HepG2 (cell line): ENCODE data around the gene RBPJ. TPM values are rescaled to one million over a fixed set of nuclear protein-coding genes. Genes with fewer than 3 reads are reported as not detected.
A peak's percentile ranks its signal among the peaks of the same experiment; 100 is the strongest.

Experiments
- DR1 ChIP-seq: sonication (generic); formaldehyde crosslinking; IDR thresholded peaks from 2 replicates; pipeline ENCODE4 v1.8.0; 2021; ENCODE audit warnings: mild to moderate bottlenecking, missing genetic modification reagents, inconsistent platforms
- ERF ChIP-seq: IDR thresholded peaks from 2 replicates; pipeline ENCODE4 v1.6.1; 2018; ENCODE audit warnings: missing biosample characterization, missing genetic modification reagents
- KDM1A ChIP-seq: IDR thresholded peaks from 2 replicates; pipeline ENCODE4 v1.6.1; 2016; ENCODE audit warnings: missing compliant biosample characterization
- NBN ChIP-seq: fragments of 450-650 bp; conservative IDR thresholded peaks from 2 replicates; pipeline ENCODE4 v1.6.1; 2017
- NFYB ChIP-seq: sonication (generic); formaldehyde crosslinking; IDR thresholded peaks from 2 replicates; pipeline ENCODE4 v1.4.0; 2020; ENCODE audit warnings: missing genetic modification reagents
- NR2C2 ChIP-seq: sonication (generic); formaldehyde crosslinking; IDR thresholded peaks from 2 replicates; pipeline ENCODE4 v1.4.0; 2020; ENCODE audit warnings: missing genetic modification reagents, mild to moderate bottlenecking, moderate library complexity, borderline replicate concordance
- PHF21A ChIP-seq: sonication (generic); formaldehyde crosslinking; IDR thresholded peaks from 2 replicates; pipeline ENCODE4 v1.5.0; 2020; ENCODE audit warnings: mild to moderate bottlenecking, missing genetic modification reagents
- RBM22 ChIP-seq: fragments of 200-400 bp; formaldehyde crosslinking; optimal IDR thresholded peaks from 2 replicates; pipeline ENCODE3; 2017; ENCODE audit warnings: mild to moderate bottlenecking, low read length, moderate library complexity
- SALL1 ChIP-seq: sonication (generic); formaldehyde crosslinking; IDR thresholded peaks from 2 replicates; pipeline ENCODE4 v1.8.0; 2022; ENCODE audit warnings: mild to moderate bottlenecking, missing genetic modification reagents
- SP4 ChIP-seq: sonication (generic); formaldehyde crosslinking; IDR thresholded peaks from 2 replicates; pipeline ENCODE4 v1.8.1; 2023; ENCODE audit warnings: mild to moderate bottlenecking, missing genetic modification reagents
- TCF7 ChIP-seq: sonication (generic); IDR thresholded peaks from 2 replicates; pipeline ENCODE4 v1.6.1; 2016; ENCODE audit warnings: antibody characterized with exemption, low read depth
- polyA plus RNA-seq, 8 experiments: library from polyadenylated mRNA; depleted of rRNA in 3 of 8; stranded (reverse) in 7 of 8; unstranded in 1 of 8; fragments of >200 nt; fragmentation: Illumina TruSeq in 4 of 8; extraction: Trizol in 4 of 8; gene quantifications; 2 replicates each; pipeline versions ENCODE4 v1.2.1 to v1.2.3, GENCODE V29; 2011 to 2016; ENCODE audit warnings: low read depth in 4 of 8, missing spikeins in 1 of 8, mixed read lengths in 1 of 8; ENCODE audit not compliant: insufficient read depth in 1 of 8
- total RNA-seq, 5 experiments: library from RNA; depleted of rRNA; stranded (reverse); fragments of >200 nt; fragmentation: Illumina TruSeq; extraction: Trizol; gene quantifications; 2 replicates each; pipeline ENCODE4 v1.2.3, GENCODE V29; 2016; ENCODE audit warnings: low read depth in 1 of 5
- TF ChIP-seq, protein P1 (sequence below): sonication (generic); formaldehyde crosslinking; IDR thresholded peaks from 2 replicates; pipeline ENCODE4 v1.4.0; 2020; ENCODE audit warnings: missing genetic modification reagents; ENCODE audit errors: not compliant biosample characterization
- TF ChIP-seq, protein P2 (sequence below), 2 experiments: fragments of 450-650 bp in 1 of 2; sonication (generic) in 1 of 2; formaldehyde crosslinking in 1 of 2; IDR thresholded peaks; 2 replicates each; pipeline versions ENCODE4 v1.6.1 to v1.8.0; 2016 to 2022; ENCODE audit warnings: antibody characterized with exemption in 1 of 2, mild to moderate bottlenecking in 1 of 2, missing genetic modification reagents in 1 of 2
- TF ChIP-seq, protein P3 (sequence below): sonication (generic); formaldehyde crosslinking; IDR thresholded peaks from 2 replicates; pipeline ENCODE4 v1.4.0; 2020; ENCODE audit warnings: missing genetic modification reagents
- TF ChIP-seq, protein P4 (sequence below): sonication (generic); formaldehyde crosslinking; IDR thresholded peaks from 2 replicates; pipeline ENCODE4 v1.4.0; 2020; ENCODE audit warnings: missing genetic modification reagents

Gene RBPJ
- total and polyA plus RNA-seq, 2 of the 13 experiments (the other 11 are each of a cell fraction or from before 2014, with no cell fraction given), result 25.9 to 33.2 TPM

DNA sequence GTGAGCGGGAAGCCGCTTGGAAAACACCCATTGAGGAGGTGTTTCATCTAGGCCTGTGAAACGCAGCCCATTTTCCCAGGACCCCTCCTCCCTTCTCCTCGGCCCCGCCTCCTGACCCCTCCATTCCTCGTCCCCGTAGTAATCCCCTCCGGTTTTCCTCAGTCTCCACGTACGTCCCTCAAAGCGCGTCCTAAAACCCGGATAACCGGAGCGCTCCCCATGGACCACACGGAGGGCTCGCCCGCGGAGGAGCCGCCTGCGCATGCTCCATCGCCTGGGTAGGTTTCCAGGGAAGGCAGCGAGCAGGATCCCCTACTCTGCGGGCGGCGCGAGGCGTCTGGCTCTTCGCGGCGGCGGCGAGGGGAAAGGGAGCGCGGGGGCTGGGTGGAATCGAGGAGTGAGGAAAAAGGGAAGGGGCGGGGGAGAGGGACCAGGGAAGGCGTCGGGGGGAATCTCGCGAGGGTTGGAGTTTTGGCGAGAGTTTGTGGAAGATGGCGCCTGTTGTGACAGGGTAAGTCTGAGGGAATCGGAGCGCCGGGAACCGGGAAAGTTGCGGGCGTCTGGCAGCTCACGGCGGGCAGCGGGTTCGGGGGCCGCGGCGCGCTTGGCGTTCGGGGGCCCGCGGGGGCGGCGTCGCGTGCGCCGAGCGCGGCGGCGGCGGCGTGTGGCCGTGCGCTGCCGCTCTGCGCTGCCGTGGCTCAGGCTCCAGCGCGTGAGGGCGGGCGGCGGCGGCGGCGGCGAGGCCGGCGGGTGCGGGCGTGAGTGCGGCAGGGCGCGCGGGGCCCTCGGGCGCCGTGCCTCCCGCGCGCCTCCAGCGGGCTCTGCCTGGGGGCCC lies at the start of gene RBPJ (continued):
- TF ChIP-seq SALL1 (CRISPR knock-in tag) (peak; percentile 69; the same call in 1 of the 2 replicates), RBM22 (no peak), DR1 (no peak), KDM1A (no peak), NBN (no peak), NFYB (CRISPR knock-in tag) (no peak), PHF21A (peak; percentile 80), NR2C2 (peak; percentile 86), SP4 (CRISPR knock-in tag) (peak; percentile 75), ERF (CRISPR knock-in tag) (peak; percentile 57; the same call in 1 of the 2 replicates), TCF7 (no peak)
- TF ChIP-seq, protein P1, sequence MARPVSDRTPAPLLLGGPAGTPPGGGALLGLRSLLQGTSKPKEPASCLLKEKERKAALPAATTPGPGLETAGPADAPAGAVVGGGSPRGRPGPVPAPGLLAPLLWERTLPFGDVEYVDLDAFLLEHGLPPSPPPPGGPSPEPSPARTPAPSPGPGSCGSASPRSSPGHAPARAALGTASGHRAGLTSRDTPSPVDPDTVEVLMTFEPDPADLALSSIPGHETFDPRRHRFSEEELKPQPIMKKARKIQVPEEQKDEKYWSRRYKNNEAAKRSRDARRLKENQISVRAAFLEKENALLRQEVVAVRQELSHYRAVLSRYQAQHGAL, result peak; percentile 42
- TF ChIP-seq, protein P2, sequence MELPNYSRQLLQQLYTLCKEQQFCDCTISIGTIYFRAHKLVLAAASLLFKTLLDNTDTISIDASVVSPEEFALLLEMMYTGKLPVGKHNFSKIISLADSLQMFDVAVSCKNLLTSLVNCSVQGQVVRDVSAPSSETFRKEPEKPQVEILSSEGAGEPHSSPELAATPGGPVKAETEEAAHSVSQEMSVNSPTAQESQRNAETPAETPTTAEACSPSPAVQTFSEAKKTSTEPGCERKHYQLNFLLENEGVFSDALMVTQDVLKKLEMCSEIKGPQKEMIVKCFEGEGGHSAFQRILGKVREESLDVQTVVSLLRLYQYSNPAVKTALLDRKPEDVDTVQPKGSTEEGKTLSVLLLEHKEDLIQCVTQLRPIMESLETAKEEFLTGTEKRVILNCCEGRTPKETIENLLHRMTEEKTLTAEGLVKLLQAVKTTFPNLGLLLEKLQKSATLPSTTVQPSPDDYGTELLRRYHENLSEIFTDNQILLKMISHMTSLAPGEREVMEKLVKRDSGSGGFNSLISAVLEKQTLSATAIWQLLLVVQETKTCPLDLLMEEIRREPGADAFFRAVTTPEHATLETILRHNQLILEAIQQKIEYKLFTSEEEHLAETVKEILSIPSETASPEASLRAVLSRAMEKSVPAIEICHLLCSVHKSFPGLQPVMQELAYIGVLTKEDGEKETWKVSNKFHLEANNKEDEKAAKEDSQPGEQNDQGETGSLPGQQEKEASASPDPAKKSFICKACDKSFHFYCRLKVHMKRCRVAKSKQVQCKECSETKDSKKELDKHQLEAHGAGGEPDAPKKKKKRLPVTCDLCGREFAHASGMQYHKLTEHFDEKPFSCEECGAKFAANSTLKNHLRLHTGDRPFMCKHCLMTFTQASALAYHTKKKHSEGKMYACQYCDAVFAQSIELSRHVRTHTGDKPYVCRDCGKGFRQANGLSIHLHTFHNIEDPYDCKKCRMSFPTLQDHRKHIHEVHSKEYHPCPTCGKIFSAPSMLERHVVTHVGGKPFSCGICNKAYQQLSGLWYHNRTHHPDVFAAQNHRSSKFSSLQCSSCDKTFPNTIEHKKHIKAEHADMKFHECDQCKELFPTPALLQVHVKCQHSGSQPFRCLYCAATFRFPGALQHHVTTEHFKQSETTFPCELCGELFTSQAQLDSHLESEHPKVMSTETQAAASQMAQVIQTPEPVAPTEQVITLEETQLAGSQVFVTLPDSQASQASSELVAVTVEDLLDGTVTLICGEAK (IDR thresholded peaks at IDR 0.05), result no peak
- TF ChIP-seq, protein P2 (CRISPR knock-in tag; IDR thresholded peaks at IDR 0.05), result 0 out of 2 replicates have a peak, but pooled peaks have one; percentile 48
- TF ChIP-seq, protein P3, sequence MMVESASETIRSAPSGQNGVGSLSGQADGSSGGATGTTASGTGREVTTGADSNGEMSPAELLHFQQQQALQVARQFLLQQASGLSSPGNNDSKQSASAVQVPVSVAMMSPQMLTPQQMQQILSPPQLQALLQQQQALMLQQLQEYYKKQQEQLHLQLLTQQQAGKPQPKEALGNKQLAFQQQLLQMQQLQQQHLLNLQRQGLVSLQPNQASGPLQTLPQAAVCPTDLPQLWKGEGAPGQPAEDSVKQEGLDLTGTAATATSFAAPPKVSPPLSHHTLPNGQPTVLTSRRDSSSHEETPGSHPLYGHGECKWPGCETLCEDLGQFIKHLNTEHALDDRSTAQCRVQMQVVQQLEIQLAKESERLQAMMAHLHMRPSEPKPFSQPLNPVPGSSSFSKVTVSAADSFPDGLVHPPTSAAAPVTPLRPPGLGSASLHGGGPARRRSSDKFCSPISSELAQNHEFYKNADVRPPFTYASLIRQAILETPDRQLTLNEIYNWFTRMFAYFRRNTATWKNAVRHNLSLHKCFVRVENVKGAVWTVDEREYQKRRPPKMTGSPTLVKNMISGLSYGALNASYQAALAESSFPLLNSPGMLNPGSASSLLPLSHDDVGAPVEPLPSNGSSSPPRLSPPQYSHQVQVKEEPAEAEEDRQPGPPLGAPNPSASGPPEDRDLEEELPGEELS (CRISPR knock-in tag), result peak; percentile 18; the same call in 1 of the 2 replicates
- TF ChIP-seq, protein P4, sequence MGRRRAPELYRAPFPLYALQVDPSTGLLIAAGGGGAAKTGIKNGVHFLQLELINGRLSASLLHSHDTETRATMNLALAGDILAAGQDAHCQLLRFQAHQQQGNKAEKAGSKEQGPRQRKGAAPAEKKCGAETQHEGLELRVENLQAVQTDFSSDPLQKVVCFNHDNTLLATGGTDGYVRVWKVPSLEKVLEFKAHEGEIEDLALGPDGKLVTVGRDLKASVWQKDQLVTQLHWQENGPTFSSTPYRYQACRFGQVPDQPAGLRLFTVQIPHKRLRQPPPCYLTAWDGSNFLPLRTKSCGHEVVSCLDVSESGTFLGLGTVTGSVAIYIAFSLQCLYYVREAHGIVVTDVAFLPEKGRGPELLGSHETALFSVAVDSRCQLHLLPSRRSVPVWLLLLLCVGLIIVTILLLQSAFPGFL, result no peak
